GM18909 (cell line): ENCODE measurements around the gene PTCHD4.
"Not testable (repeated sequence)": the region's sequence is repeated elsewhere in the genome, so short reads cannot be mapped to it uniquely, and the experiment has no call there.

Source experiments
- ATAC-seq: cut with Tn5 transposase; IDR thresholded peaks from one replicate; pipeline ENCODE4 v1.9.1; 2021; ENCODE audit warnings: mild to moderate bottlenecking; ENCODE audit not compliant: unreplicated experiment, poor library complexity

PTCHD4 gene

GRCh38 chr6:48111143-48111506 is at the start of gene PTCHD4:
TSS of gene PTCHD4 (minus strand) at chr6:48111197. CDS start at chr6:48068957, 42,240 bp downstream.
- no peak for ATAC-seq

GRCh38 chr6:48151142-48151541 is 40.1 kb upstream of the PTCHD4 start:
- no peak for ATAC-seq

GRCh38 chr6:48150701-48151100 is 39.7 kb upstream of the PTCHD4 start:
- ATAC-seq: no peak

- no peak for ATAC-seq
These were observed 36.1 kb upstream of the PTCHD4 start for GRCh38 chr6:48147051-48147450.

GRCh38 chr6:48144021-48144420 is 33.0 kb upstream of the PTCHD4 start:
- no peak for ATAC-seq

GRCh38 chr6:48141975-48142374 is 31.0 kb upstream of the PTCHD4 start:
- no peak for ATAC-seq

GRCh38 chr6:48139818-48140614 is 29.0 kb upstream of the PTCHD4 start:
- ATAC-seq: no peak

GRCh38 chr6:48136856-48137255 is 25.9 kb upstream of the PTCHD4 start:
- no peak for ATAC-seq

GRCh38 chr6:48135323-48136084 is 24.5 kb upstream of the PTCHD4 start:
- no peak for ATAC-seq

GRCh38 chr6:48134246-48134645 is 23.2 kb upstream of the PTCHD4 start:
- ATAC-seq: no peak

GRCh38 chr6:48123601-48124000 is 12.6 kb upstream of the PTCHD4 start:
- no peak for ATAC-seq

GRCh38 chr6:48121983-48122749 is 11.2 kb upstream of the PTCHD4 start:
- ATAC-seq: not testable (repeated sequence)

GRCh38 chr6:48116699-48117645 is 6.0 kb upstream of the PTCHD4 start:
- ATAC-seq: no peak

- no peak for ATAC-seq
These were observed 2.1 kb upstream of the PTCHD4 start for GRCh38 chr6:48113130-48113529.

- ATAC-seq: no peak
These were observed 578 bp upstream of the PTCHD4 start for GRCh38 chr6:48111575-48111974.

GRCh38 chr6:48110436-48111142 is 408 bp downstream of the PTCHD4 start:
- no peak for ATAC-seq

GRCh38 chr6:48109944-48110343 is 1.1 kb downstream of the PTCHD4 start:
- ATAC-seq: no peak

- not testable (repeated sequence) for ATAC-seq
These were observed 8.4 kb downstream of the PTCHD4 start for GRCh38 chr6:48102476-48103195.

GRCh38 chr6:48101290-48101689 is 9.7 kb downstream of the PTCHD4 start:
- peak; percentile 53 for ATAC-seq
